GM06990 (cell line): ENCODE results near the gene SASH1.

Experiments
- DNase-seq: peaks from one replicate; pipeline ENCODE4 v3.0.0-alpha.2; 2011; ENCODE audit not compliant: insufficient read length; ENCODE audit errors: extremely low read depth
- H3K27me3 ChIP-seq: replicated peaks from 2 replicates; pipeline ENCODE4 v1.6.0; 2011; ENCODE audit warnings: low read length; ENCODE audit not compliant: control insufficient read depth, insufficient read depth
- H3K36me3 ChIP-seq: 2 replicates; pipeline ENCODE4 v1.5.1; 2011; ENCODE audit warnings: low read length; ENCODE audit not compliant: control insufficient read depth, insufficient read depth
- H3K4me3 ChIP-seq: replicated peaks from 2 replicates; pipeline ENCODE4 v1.5.1; 2011; ENCODE audit warnings: low read depth, mild to moderate bottlenecking, control low read depth, low read length
- TF ChIP-seq, protein P1 (sequence below): IDR thresholded peaks from 2 replicates; pipeline ENCODE4 v1.5.1; 2011; ENCODE audit warnings: low read length, control low read depth, mild to moderate bottlenecking, inconsistent platforms; ENCODE audit not compliant: insufficient read depth, poor library complexity, severe bottlenecking

Gene SASH1

DNA sequence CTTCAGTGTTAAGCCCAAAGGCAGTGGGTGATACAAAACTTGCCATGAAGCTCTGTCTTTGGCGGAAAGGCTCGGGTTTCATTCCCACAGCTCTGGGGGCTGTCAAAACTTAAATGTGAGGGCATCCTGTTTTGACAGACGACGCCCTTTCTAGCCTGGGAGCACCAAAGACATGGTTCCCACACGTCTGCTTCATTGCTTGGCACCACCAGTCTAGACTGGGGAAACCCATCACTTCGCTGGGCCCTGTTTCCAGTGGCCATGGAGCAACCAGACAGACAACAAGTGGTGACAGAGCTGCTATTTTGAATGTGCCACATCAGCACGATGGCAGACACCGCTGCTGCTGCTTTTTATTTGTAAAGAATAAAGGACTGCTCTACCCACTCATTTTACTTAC is 127.5 kb downstream of the SASH1 start:
- TF ChIP-seq, protein P1, sequence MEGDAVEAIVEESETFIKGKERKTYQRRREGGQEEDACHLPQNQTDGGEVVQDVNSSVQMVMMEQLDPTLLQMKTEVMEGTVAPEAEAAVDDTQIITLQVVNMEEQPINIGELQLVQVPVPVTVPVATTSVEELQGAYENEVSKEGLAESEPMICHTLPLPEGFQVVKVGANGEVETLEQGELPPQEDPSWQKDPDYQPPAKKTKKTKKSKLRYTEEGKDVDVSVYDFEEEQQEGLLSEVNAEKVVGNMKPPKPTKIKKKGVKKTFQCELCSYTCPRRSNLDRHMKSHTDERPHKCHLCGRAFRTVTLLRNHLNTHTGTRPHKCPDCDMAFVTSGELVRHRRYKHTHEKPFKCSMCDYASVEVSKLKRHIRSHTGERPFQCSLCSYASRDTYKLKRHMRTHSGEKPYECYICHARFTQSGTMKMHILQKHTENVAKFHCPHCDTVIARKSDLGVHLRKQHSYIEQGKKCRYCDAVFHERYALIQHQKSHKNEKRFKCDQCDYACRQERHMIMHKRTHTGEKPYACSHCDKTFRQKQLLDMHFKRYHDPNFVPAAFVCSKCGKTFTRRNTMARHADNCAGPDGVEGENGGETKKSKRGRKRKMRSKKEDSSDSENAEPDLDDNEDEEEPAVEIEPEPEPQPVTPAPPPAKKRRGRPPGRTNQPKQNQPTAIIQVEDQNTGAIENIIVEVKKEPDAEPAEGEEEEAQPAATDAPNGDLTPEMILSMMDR: no peak
- Histone ChIP-seq H3K36me3 (no peaks in the 10 kb centered on the region), H3K27me3 (peaks cover 2% of the 10 kb centered on the region), H3K4me3 (no peak overlapping the region)
- no peak for DNase-seq

DNA sequence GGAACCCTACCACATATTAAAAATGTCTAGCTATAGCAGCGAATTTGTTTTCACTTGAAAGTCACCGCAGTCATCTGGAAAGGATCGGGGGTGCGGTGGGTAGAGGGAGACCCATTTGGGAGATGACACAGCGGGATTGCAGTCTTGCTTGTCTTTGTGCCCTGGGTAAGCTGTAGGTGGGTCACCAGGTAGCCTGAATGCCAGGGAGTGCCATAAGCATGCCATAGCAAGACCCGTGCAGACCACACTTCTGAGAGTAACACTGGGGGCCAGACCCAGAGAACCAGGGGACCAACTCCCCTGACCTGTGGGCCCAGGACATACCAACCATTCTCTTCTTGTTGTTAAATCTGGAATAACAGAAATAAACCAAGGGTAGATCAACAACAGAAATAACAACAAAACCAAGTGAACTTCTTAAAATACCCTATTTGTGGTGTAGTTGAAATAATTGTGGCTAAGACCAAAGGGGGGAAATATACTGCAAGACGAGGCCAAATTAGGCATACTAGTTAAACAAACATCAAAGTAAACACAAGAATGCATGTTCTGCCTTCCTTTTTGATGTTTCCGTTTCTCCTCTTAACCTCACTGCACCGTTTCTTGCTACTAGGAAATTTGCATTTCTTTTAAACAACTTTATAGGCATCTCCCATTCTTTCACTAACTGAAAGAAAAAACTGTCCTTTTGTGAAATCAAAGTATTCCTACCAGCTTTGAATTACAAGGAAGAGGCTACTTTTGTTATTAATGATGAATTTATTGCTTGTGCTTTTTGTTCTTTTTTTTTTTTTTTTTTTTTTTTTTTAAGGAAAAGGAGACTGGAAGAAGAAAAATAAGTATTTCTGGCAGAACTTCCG is 128.2 kb downstream of the SASH1 start:
- H3K36me3 ChIP-seq: no peaks in the 10 kb centered on the region
- DNase-seq: no peak
- TF ChIP-seq, protein P1: no peak
- H3K27me3 ChIP-seq: peaks cover 2% of the 10 kb centered on the region
- no peak overlapping the region for H3K4me3 ChIP-seq

DNA sequence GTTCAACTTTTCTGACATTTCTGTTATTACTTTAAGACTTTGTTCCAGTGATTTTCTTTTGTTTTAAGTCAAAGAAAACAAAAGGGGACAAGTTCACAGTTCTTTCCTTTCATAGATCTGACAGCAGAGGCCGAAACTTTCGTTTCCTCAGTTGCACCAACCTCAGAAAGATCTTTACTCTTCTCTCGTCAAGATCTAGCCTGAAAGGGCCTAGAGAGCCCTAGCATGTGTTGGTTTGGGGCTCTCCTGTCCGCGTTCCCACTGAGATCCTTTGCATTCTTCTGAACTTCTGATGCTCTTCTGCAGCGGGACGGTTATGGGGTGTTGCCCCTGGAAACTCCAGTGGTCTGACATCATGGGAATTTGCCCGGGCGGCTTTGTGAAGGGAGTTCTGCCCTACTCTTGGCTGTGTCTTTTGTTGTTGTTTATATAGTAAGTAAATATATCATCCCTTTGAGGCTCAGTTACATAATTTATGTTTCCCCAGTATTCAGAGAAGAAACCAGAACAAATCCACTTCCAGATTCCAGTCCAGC is 129.1 kb downstream of the SASH1 start:
- H3K27me3 ChIP-seq: peaks cover 2% of the 10 kb centered on the region
- no peak overlapping the region for H3K4me3 ChIP-seq
- DNase-seq: no peak
- TF ChIP-seq, protein P1: no peak
- H3K36me3 ChIP-seq: no peaks in the 10 kb centered on the region

DNA sequence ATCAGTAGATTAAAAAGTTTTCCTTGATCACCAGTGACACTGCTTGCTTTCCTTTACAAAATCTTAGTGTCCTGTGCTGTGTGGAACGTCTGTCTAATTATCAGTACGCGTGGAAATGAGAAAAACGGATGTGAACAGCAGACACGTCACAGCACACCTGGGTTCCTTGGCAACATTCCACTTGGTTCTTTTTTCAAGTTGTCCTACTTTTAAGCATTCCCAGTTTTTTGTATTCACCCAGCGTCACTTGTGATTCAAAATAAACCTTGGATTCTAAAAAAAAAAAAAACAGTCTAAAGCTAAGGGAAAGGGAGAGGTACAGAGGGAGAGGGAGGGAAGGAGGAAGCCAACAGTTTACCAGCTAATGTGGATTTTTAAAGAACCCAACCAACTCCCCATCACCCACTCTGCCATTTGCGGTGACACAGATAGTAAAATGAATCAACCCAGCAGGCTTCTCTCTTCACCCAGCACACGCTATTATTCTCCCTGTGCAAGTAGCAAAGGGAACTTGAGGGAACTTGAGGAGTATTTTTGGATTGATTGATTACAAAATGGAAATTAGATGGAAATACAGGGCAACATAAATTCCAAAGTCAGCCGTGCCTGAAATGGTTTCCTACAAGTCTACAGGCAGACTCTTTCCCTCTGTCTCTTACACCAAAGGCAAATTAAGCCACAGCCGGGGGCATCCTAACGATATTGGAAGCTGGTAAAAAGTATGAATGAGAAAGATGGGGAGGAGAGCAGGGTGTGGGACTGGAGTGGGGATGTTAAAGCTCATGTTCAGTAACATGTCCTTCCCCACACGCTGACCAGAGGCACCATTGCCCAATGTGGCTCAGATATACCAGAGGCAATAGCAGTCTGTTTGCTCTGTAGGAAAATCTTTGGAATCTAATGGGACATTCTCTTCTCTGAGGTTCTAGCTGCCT is 129.8 kb downstream of the SASH1 start:
- H3K4me3 ChIP-seq: no peak overlapping the region
- TF ChIP-seq, protein P1: no peak
- H3K27me3 ChIP-seq: peaks cover 2% of the 10 kb centered on the region
- no peaks in the 10 kb centered on the region for H3K36me3 ChIP-seq
- DNase-seq: no peak

DNA sequence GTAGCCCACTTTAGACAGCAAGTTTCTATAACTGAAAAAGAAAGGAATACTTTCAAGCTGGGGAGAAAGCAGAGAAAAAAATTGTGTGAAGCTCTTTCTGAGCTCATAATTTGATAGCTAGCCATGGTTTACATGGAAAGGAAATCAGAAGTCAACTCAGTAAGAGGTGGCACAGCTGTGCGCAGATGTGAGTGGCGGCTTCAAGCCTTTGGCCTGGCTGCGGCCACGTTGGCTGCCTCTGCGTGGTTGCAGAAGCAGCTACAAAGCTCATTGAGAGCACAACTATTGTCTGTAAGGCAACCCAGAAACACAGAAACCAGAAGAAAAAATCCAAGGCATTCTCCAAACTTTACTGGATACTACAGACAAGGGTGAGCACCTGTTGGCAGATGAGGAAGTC is 136.9 kb downstream of the SASH1 start:
- Histone ChIP-seq H3K36me3 (no peaks in the 10 kb centered on the region), H3K27me3 (no peaks in the 10 kb centered on the region), H3K4me3 (no peak overlapping the region)
- no peak for DNase-seq
- TF ChIP-seq, protein P1: no peak
